NCI-H1105 treated with DMSO at 0.1 percent for 48 hours (cell line): ENCODE results near the gene PTPRC.

Experiments used
- DNase-seq: peaks from one replicate; lab custom pipeline; 2025; lab: John Stamatoyannopoulos, UW

PTPRC gene

DNA sequence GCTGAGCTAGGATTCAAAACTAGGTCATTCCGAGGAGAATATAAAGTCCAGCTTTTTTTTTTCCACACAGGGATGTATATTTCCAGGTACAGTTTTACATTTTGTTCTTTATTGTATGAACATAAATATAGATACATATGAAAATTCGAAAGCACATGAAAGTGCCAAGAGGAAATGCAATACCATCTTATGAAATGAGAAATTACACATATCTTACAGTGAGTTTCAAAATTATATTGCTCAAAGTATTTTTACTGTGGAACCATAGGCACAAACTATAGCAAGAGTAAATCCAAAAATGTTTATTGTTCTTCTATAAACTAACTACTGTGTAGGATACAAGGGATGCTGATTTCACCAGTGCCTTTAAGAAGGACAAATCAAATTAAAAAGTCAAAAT is 39.0 kb downstream of the PTPRC start:
- no peak for DNase-seq

DNA sequence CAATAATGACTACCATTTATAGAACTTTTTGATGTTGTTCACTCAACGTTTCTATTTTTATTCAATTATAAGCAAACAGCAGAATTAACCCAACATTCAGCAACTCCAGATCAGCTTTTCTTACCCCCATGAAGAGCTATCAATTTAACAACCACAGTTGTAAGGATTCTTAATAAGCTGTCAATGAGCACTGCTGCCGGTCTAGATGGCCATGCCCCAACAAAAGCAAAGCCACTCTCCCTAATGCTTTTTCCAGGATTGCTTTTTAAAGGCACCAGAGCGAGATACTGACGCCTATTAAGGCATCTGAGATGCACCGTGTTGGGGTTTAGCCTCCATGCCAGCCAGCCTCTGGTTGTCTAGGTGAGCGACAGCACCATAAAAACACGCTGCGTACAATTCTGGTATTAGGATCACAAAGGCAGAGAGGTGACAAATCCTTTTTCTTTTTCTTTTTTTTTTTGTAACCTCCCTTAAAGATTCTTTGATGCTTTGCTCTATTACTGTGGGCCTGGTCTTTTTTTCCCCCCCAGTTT is 39.5 kb downstream of the PTPRC start:
- DNase-seq: no peak

GRCh38 chr1:198678901-198679329 is 40.1 kb downstream of the PTPRC start:
- DNase-seq: no peak

DNA sequence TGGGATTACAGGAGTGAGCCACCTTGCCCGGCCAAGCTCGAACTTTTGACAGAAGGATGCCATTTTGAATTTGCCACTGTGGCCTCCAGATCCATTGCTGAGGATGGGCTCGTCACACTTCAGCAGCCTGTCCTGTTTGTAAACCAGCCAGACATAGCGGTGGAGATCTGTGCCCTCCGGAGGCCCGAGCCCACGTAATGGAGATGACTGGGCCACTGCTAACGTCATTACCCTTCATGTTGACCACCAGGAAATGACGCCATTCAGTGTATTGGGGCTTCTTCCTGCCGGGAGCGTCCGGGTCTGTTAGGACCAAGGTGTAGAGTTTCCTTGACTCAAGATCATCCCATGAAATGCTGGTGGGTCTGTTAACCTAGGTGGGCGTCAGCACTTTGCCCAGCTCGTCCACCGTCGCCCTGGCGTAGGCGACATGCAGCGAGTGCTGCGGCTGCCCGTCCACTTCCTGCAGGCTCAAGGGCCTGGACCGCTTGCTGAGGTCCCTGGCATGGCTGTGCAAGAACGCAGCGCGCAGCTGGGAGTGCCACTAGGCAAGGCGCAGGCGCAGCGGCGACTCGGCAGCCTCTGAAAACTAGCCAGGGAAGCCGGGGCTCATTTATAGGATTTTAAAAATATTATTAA is 40.8 kb downstream of the PTPRC start:
- DNase-seq: no peak

DNA sequence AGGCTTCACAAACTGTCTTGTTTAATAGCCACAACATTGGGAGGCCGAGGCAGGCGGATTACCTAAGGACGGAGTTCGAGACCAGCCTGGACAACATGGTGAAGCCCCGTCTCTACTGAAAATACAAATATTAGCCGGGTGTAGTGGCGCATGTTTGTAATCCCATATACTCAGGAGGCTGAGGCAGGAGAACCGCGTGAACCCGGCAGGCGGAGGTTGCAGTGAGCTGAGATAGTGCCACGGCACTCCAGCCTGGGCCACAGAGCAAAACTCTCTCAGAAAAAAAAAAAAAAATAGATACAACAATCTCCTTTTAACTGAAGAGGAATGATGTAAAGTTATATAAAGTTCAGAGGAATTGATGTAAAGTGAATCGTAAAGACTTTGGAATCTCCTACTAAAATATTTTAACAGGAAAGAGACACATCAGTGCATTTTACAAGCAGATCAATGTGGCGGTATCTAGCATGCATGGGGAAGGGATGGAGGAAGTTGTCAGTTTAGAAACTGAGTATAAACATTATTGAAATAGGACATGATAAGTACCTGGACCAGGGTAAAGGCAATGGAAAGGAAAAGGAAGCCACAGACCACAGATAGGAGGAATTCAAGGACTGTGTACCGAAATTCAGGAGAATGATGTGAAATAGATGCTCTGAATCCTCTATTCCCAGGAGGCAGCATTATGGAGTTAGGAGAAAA is 41.5 kb downstream of the PTPRC start:
- no peak for DNase-seq

GRCh38 chr1:198681252-198681651 is 42.4 kb downstream of the PTPRC start:
- peak; percentile 39 for DNase-seq

DNA sequence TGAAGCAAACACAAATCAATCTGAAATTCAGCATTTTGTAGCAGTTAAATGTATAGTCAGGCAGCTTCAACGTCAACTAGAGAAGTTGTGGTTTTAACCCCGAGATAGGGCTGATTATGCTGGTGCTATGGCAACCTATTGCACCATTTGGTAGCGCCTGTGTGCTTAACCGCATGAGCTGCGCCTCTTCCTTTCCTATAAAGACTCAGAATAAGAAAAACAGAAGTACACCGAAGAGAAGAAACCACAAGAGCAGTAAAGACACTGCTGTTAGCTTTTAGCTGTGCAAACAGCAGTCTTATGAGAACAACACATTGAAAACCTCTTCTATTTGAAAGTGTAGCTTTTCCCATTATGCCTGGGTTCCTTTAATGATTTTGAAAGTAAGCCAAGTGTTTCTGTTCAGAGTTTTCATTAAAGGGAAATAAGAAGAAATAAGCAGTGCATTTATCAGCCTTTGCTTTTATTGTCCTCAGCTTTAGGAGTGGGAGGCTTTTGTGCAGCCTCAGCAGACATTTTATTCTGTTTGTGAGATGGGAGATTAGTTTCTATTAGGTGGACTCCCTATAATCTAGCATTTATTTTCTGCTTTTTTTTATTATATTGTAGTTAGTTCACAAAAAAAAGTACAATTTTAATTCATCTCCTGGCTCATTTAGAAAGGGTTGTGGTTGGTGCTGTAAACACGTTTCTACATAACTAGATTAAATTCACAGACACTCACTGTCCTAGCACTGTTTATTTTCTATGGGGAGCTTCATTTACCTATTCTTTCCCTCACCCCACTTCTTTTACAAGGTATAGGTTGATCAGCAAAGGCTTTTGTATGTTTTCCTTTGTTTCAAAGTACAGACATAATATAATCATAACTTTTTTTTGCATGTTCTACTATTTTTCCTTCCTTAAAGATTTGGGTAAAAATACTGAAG is 43.3 kb downstream of the PTPRC start:
- peak; percentile 95 for DNase-seq

DNA sequence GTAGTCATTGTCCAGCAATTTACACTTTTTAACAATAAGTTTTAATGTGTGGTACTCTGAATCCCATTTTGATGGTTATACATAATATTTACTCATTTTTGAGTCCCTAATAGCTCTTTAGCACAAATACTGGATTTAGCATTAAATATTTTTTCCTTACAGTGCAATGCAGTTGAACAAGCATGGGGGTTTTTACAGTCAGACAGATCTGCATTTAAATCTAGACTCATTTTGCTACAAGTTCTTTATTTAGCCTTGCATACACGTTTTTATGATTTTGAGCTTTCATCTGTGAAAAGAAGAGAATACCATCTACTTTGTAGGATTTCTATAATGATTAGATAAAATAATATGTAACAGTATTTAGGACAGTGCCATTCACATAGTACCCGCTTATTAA is 44.0 kb downstream of the PTPRC start:
- no peak for DNase-seq

- DNase-seq: no peak
These were observed 44.6 kb downstream of the PTPRC start for GRCh38 chr1:198683449-198683848.

DNA sequence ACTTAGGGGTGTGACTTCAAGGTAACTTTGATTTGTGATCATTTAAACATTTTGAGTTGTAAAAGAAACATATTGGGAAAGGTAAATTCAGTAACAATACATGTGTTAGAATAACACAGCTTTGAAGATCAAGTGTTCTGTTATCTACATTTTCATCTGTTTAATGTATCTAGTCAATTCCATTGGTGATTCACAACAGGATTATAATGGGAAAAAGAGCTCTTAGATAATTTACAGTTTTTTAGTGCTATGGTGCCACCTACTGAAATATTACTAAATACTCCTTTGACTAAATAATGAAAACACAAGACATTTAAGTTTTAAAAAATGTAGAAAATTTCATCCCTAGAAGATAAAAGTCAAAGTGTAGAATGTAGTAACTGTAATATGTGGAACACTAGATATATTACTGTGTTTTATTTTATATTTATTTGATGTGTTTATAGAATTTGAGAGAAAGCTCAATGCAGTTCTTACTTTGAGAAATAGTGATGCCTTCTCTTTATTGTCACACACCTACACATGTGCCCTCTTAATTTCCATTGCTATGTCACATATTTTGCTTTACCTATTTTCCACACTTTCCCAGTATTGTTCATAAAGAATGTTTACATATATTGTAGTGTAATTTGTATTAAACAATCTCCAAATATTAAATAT is 47.4 kb downstream of the PTPRC start:
- peak; percentile 71 for DNase-seq

DNA sequence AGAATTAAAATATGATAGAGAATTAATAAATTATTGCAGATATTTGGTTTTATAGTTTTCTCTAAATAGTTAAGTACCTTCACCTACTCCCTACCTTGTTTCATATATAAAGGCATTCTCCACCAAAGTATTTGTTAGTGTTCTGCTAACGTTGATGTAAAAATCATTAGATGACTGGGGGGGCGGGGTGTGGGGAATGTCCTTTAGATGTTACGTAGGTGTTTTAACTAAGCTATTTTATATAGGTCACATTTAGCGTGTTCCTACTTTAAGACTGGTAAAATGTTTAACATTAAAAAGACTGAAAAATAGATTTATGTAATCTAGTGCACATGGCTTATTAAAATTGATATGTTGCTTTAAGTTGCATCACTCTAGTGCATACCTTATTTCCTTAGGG is 48.6 kb downstream of the PTPRC start:
- no peak for DNase-seq

DNA sequence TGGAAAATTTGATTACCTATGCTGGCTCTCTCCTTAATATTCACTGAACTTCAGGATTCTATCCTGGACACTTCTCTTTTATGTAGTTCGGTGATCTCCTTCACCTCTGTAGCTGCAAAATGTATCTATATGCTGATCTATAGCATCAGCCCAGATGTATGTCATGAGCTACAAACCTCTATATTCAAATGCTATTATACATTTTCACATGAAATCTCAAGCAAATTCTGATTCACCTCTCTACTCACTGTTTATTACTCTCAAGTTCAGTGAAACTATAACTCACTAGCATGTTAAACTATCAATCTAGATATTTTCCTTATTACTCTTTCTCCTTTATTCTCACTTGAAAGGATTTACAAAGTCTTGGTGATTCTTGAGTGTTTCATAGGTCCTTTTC is 52.2 kb downstream of the PTPRC start:
- DNase-seq: no peak

- no peak for DNase-seq
These were observed 54.5 kb downstream of the PTPRC start for GRCh38 chr1:198693321-198693720.

DNA sequence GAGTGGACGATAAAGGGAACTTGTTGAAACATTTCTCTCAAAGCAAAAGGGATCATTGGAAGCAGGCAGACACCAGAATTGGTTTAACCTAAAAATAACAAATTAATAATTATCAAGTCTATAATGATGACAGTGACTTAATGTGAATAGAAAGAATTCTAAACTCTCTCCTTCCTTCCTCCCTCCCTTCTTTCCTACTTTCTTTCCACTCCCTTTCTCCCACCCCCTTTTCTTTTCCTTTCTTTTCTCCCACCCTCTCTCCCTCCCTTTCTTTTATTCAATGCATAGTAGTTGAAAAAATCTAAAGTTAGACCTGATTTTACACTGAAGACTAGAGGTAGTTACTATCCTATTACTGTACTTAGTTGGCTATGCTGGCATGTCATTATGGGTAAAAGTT is 55.7 kb downstream of the PTPRC start:
- no peak for DNase-seq

- DNase-seq: no peak
These were observed 57.4 kb downstream of the PTPRC start for GRCh38 chr1:198696211-198696610.

GRCh38 chr1:198699167-198700015 is 60.6 kb downstream of the PTPRC start:
- peak; percentile 55 for DNase-seq

- no peak for DNase-seq
These were observed 61.2 kb downstream of the PTPRC start for GRCh38 chr1:198700016-198700392.

DNA sequence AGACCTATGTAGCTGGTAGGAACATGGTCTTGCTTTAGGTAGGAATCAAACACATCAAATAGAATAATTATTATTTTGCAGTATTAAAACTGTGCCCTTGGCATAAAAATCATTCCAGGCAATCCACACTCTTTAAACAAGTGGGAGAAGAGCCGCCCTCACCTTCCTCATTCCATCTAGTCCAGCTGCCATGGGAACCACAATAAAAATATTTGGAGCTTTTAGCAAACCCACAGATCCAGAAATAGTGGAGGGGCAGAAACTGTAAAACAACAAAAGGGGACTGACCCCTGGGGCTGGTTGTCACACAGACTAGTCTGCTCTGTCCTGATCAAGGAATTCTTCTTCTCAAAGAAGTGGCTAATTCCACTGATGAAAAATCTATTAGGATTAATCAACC is 61.6 kb downstream of the PTPRC start:
- DNase-seq: no peak

DNA sequence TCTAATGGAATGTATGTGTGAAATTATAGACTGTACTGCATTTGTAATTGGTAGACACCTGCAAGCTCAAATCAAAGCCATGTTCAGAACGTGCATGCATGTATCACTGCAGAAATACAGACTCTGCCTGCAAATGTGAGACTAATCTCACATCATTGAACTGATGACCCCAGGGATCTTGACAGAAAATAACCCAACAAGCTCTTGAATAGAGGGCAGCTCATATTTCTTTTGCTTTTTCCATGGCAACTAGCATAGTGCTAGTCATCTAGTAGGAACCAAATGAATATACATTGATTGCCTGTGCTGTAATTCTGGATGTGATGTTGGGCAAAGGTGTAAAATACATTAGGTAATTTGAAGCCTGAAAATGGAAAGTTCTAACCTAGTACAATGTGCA is 62.4 kb downstream of the PTPRC start:
- peak; percentile 21 for DNase-seq

DNA sequence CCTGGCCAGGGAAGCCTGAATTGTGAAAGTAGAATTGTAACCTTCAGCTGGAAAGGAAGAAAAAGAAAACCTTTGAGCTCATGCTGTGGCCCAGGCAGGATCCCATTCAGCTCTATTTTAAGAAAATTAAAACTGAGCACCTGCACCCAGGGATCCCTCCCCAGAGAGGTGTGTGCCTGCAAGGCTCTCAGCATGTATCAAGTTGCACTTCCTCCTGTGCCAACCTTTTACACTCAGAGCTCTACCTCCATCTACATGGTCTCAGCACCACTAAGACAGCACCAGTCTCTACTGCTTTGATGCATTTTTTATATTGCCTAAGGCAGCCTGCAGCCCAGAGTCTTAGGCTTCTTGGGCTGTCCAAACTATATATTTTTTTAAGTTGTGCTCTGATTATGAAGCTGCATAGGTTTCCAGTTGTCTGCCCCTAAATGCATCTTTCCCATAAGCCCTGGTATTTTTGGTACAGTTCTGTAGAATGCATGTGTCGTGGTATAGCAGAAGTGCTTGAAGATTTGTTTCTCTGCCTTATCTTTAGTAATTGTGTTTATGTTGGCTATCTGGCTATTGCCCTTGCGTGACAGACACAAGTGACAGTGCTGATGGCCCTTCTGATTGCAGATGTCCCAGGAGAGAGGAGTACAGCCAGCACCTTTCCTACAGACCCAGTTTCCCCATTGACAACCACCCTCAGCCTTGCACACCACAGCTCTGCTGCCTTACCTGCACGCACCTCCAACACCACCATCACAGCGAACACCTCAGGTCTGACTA is 63.1 kb downstream of the PTPRC start:
- DNase-seq: peak; percentile 43
